C4-2B (cell line): ENCODE measurements around the gene CUL3.
"Not testable (repeated sequence)": the region's sequence is repeated elsewhere in the genome, so short reads cannot be mapped to it uniquely, and the experiment has no call there.

Experiments
- H3K27ac ChIP-seq: fragments of 450-650 bp; 2 replicates; pipeline ENCODE4 v1.5.1; 2017
- CTCF ChIP-seq: fragments of 450-650 bp; conservative IDR thresholded peaks from 2 replicates; pipeline ENCODE4 v1.5.1; 2017; ENCODE audit warnings: mild to moderate bottlenecking
- ZFX ChIP-seq: fragments of 450-650 bp; IDR thresholded peaks from 2 replicates; pipeline ENCODE4 v1.6.1; 2017

CUL3 gene

GRCh38 chr2:224611938-224612337, 26.8 kb upstream of the CUL3 start:
- H3K27ac ChIP-seq = no peak overlapping the region

GRCh38 chr2:224608104-224608503, 22.9 kb upstream of the CUL3 start:
- no peak for TF ChIP-seq ZFX
- TF ChIP-seq CTCF = no peak
- no peak overlapping the region for H3K27ac ChIP-seq

More at GRCh38 chr2:224611938-224612337, 26.8 kb upstream of the CUL3 start:
- no peak; the same call in 1 of the 2 replicates for TF ChIP-seq CTCF
- TF ChIP-seq ZFX = no peak

GRCh38 chr2:224603746-224604500, 18.8 kb upstream of the CUL3 start:
- not testable (repeated sequence) for H3K27ac ChIP-seq

- H3K27ac ChIP-seq = not testable (repeated sequence)
These were observed 17.7 kb upstream of the CUL3 start for GRCh38 chr2:224602778-224603375.

GRCh38 chr2:224601923-224602322, 16.8 kb upstream of the CUL3 start:
- TF ChIP-seq CTCF (no peak), ZFX (no peak)
- H3K27ac ChIP-seq = no peak overlapping the region

- no peak for TF ChIP-seq ZFX
- TF ChIP-seq CTCF = no peak
- no peak overlapping the region for H3K27ac ChIP-seq
These were observed 13.5 kb upstream of the CUL3 start for GRCh38 chr2:224598678-224599077.

GRCh38 chr2:224596289-224596688, 11.1 kb upstream of the CUL3 start:
- TF ChIP-seq CTCF (no peak), ZFX (no peak)
- no peak overlapping the region for H3K27ac ChIP-seq

GRCh38 chr2:224595518-224595917, 10.4 kb upstream of the CUL3 start:
- TF ChIP-seq ZFX (no peak), CTCF (no peak)
- no peak overlapping the region for H3K27ac ChIP-seq
